ENCODE results near the gene YWHAH. TPM values are rescaled to one million over a fixed set of nuclear protein-coding genes. Genes with fewer than 3 reads are reported as not detected.

Gene YWHAH
- total and polyA plus RNA-seq, 2 donors (not counting 1 experiment from before 2014, with no cell fraction given) = 32.6 to 51.1 TPM

GRCh38 chr22:31925056-31925455 is 19.3 kb upstream of the YWHAH start:
- H2AFZ ChIP-seq (ENCODE audit: insufficient read depth, low read depth, low read length, poor library complexity, severe bottlenecking) = no peak overlapping the region
- CTCF ChIA-PET = no interaction called here
- H3K9ac ChIP-seq (ENCODE audit: low read length) = no peak overlapping the region
- POLR2A ChIA-PET = no interaction called here
- no peaks in the 10 kb centered on the region for H4K20me1 ChIP-seq (ENCODE audit: control insufficient read depth, insufficient read depth, low read length, poor library complexity, severe bottlenecking)
- H3K36me3 ChIP-seq (replicated peaks in 1 of 2; ENCODE audit: control extremely low read depth in 1 of 2, control insufficient read depth in 1 of 2, extremely low read depth in 1 of 2, insufficient read depth in 2 of 2, low read length in 1 of 2) = no peaks in the 10 kb centered on the region
- no peak overlapping the region for H3K4me3 Mint-ChIP-seq
- TF ChIP-seq EZH2 (IDR thresholded peaks at IDR 0.05; ENCODE audit: borderline replicate concordance, insufficient read depth, low read depth, low read length, poor library complexity, severe bottlenecking) = no peak
- TF ChIP-seq CTCF (IDR thresholded peaks at IDR 0.05) = no peak
- peaks cover 11 to 18% of the 10 kb centered on the region in 2 donors for H3K4me1 ChIP-seq (ENCODE audit: control insufficient read depth in 2 of 2, insufficient read depth in 2 of 2, low read length in 2 of 2)
- H3K4me1 Mint-ChIP-seq = peaks cover 18% of the 10 kb centered on the region
- peaks cover 21% of the 10 kb centered on the region for H3K27me3 Mint-ChIP-seq
- H3K27ac ChIP-seq (ENCODE audit: low read length in 2 of 2) = no peak overlapping the region
- H3K79me2 ChIP-seq (ENCODE audit: control insufficient read depth, insufficient read depth, low read length) = no peaks in the 10 kb centered on the region
- intact Hi-C loops (cut with micrococcal nuclease) = no loop called here
- DNase-seq (no peak), ATAC-seq (ENCODE audit: low read depth) (no peak)
- H3K4me3 ChIP-seq (ENCODE audit: control extremely low read depth in 1 of 5, extremely low read depth in 1 of 5, insufficient read depth in 1 of 5, low read depth in 2 of 5, low read length in 4 of 5) = no peak overlapping the region
- no peaks in the 10 kb centered on the region for H3K9me3 Mint-ChIP-seq (ENCODE audit: insufficient read depth)
- peaks cover 0 to 3% (median 0%) of the 10 kb centered on the region in 4 experiments for H3K27me3 ChIP-seq (replicated peaks in 1 of 4; ENCODE audit: control extremely low read depth in 1 of 4, control insufficient read depth in 3 of 4, insufficient read depth in 4 of 4, low read length in 3 of 4)
- WGBS (ENCODE audit: insufficient coverage) = 100% methylated on average over 1 of the region's 1 CpG
- H3K27ac Mint-ChIP-seq = no peak overlapping the region
- no peaks in the 10 kb centered on the region for H3K9me3 ChIP-seq (ENCODE audit: control extremely low read depth in 1 of 3, control insufficient read depth in 2 of 3, insufficient read depth in 1 of 3, low read length in 2 of 3)
- no peak overlapping the region for H3K4me2 ChIP-seq (replicated peaks; ENCODE audit: low read depth, low read length, poor library complexity, severe bottlenecking)

DNA sequence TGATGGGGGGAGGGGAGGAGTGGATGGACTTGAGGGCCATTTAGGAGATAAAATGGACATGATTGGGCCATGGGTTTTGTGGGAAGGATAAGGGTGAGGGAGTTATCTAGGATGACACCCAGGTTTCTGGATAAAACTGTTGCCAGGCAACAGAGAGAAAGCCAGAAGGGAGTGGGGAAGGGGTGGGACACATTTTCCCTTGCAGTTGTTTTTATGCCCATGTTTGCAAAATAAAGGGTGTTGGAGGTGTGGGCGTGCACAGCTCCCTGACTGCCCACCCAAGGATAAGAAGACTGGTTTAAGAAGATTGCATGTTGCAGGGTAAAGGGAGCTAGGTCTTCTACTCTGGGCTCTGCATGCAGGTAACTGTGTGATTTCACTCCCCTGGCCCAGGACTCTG is 18.3 kb upstream of the YWHAH start:
- Histone ChIP-seq H3K79me2 (ENCODE audit: control insufficient read depth, insufficient read depth, low read length) (no peaks in the 10 kb centered on the region), H4K20me1 (ENCODE audit: control insufficient read depth, insufficient read depth, low read length, poor library complexity, severe bottlenecking) (no peaks in the 10 kb centered on the region), H3K4me2 (replicated peaks; ENCODE audit: low read depth, low read length, poor library complexity, severe bottlenecking) (no peak overlapping the region), H2AFZ (ENCODE audit: insufficient read depth, low read depth, low read length, poor library complexity, severe bottlenecking) (no peak overlapping the region), H3K9me3 (ENCODE audit: control extremely low read depth in 1 of 3, control insufficient read depth in 2 of 3, insufficient read depth in 1 of 3, low read length in 2 of 3) (no peaks in the 10 kb centered on the region), H3K4me3 (ENCODE audit: control extremely low read depth in 1 of 5, extremely low read depth in 1 of 5, insufficient read depth in 1 of 5, low read depth in 2 of 5, low read length in 4 of 5) (no peak overlapping the region), H3K27ac (ENCODE audit: low read length in 2 of 2) (no peak overlapping the region), H3K9ac (ENCODE audit: low read length) (no peak overlapping the region), H3K36me3 (replicated peaks in 1 of 2; ENCODE audit: control extremely low read depth in 1 of 2, control insufficient read depth in 1 of 2, extremely low read depth in 1 of 2, insufficient read depth in 2 of 2, low read length in 1 of 2) (no peaks in the 10 kb centered on the region), H3K27me3 (replicated peaks in 1 of 4; ENCODE audit: control extremely low read depth in 1 of 4, control insufficient read depth in 3 of 4, insufficient read depth in 4 of 4, low read length in 3 of 4) (peaks cover 0 to 3% (median 0%) of the 10 kb centered on the region in 4 experiments), H3K4me1 (ENCODE audit: control insufficient read depth in 2 of 2, insufficient read depth in 2 of 2, low read length in 2 of 2) (peaks cover 11 to 18% of the 10 kb centered on the region in 2 donors)
- Mint-ChIP-seq H3K27ac (no peak overlapping the region), H3K4me1 (peaks cover 18% of the 10 kb centered on the region), H3K27me3 (peaks cover 21% of the 10 kb centered on the region), H3K4me3 (no peak overlapping the region), H3K9me3 (ENCODE audit: insufficient read depth) (no peaks in the 10 kb centered on the region)
- ChIA-PET POLR2A (no interaction called here), CTCF (no interaction called here)
- ATAC-seq (ENCODE audit: low read depth) (no peak), DNase-seq (no peak)
- no peak for TF ChIP-seq CTCF (IDR thresholded peaks at IDR 0.05)
- TF ChIP-seq EZH2 (IDR thresholded peaks at IDR 0.05; ENCODE audit: borderline replicate concordance, insufficient read depth, low read depth, low read length, poor library complexity, severe bottlenecking) = no peak
- intact Hi-C loops (cut with micrococcal nuclease) = no loop called here
- WGBS (ENCODE audit: insufficient coverage) = 82% methylated on average over 1 of the region's 1 CpG
